Umbilical cord (tissue), 2 donors: ENCODE data around the gene FOXM1. TPM values are rescaled to one million over a fixed set of nuclear protein-coding genes. Genes with fewer than 3 reads are reported as not detected.

ENCODE experiments used
- DNase-seq: peaks from one replicate; pipeline ENCODE4 v3.0.0-alpha.2; 2015; ENCODE audit warnings: low spot score
- total RNA-seq: library from RNA; depleted of rRNA; stranded (reverse); fragments of >200 nt; gene quantifications from one replicate; pipeline ENCODE4 v1.2.3, GENCODE V29; 2014; ENCODE audit warnings: low replicate concordance; ENCODE audit not compliant: insufficient read depth

The FOXM1 gene
- total RNA-seq: 7.5 TPM

GRCh38 chr12:2877047-2877952 lies at the start of gene FOXM1, which contains the start of gene RHNO1:
TSS of gene FOXM1 (minus strand) at chr12:2877174. CDS start at chr12:2874478, 2,696 bp downstream.
TSS of gene RHNO1 (plus strand) at chr12:2877223. CDS start at chr12:2885367, 8,144 bp downstream.
- peak; percentile 91 for DNase-seq

DNA sequence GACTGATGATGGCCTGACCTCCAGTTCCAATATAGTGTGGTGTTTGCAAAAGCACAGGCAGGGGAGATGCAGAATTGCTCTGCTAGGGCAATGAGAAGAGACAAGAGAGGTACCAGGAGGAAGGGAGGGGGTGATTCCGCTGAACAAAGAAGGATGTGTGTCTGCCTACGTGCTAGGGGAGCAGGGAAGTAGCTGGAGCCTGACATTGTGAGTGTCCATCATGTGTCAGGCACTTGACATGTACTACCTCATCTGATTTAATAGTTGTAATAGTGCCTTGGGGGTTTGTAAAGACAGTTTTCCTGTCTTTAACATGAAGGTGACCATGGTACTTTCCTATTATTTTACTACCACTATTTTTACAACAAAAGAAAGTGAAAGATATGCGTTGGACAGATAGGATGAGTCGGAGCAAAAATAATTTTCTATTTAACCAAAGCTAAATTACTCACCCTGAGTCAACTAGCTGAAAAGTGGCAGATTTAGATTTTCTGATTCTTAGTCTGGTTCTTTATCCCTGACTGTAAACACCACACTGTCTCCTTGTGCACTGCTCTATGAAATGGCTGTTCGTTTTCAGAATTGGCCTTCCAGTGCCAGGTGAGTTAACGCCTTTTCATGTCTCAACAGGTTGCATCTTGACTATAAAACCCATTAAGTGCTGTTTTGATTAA lies 48.5 kb upstream of the FOXM1 start:
- no peak for DNase-seq

- DNase-seq: no peak
These were observed 47.0 kb upstream of the FOXM1 start for GRCh38 chr12:2924019-2924418.

DNA sequence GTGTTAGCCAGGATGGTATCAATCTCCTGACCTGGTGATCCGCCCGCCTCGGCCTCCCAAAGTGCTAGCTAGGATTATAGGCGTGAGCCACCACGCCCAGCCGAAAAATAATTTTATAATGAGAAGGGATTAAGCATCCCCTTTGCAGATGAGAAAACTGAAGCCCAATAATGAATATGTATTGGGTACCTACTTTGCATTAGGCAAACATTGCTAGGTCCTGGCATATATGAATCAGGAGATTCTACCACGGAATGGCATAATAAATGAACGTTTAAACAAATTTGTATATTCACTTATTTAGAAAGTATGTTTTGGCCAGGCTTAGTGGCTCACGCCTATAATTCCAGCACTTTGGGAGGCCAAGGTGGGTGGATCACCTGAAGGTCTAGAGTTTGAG lies 46.1 kb upstream of the FOXM1 start:
- DNase-seq: no peak

DNA sequence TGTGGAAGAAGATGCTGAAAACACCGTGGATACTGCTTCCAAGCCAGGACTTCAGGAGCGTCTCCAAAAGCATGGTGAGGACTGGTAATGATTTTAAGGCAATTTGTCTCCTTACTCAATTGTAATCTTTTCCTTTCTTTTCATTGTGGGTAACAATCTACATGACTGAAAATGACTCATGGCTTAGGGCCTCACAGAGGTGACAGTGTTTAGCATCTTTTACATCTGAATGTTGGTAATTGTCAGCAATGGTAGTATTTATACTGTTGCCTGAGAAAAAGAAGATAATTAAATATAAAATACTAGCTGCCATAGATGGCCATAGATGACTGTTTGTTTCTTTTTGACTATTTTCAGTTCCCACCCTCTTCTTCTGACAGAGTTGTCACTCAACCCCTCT lies 45.4 kb upstream of the FOXM1 start:
- no peak for DNase-seq

DNA sequence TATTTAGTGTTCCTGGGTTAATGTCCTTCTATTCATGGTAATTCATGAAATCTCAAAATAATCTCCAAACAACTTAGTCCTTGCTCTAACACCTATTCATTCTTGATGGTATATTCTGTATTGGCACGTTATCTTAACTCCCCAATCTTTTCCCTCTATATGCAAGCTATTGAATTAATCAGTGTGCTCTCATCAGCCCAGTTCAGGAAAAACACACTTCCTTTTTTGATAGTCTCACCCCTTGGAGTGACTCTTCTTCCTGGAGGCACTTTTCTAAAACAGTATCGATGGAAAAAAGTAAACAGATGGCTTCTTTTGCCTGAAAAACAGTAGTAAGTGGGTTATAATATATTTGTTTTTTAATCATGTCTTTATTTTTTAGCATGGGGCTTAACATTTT lies 42.3 kb upstream of the FOXM1 start:
- no peak for DNase-seq

- no peak for DNase-seq
These were observed 35.2 kb upstream of the FOXM1 start for GRCh38 chr12:2912216-2912575.

DNA sequence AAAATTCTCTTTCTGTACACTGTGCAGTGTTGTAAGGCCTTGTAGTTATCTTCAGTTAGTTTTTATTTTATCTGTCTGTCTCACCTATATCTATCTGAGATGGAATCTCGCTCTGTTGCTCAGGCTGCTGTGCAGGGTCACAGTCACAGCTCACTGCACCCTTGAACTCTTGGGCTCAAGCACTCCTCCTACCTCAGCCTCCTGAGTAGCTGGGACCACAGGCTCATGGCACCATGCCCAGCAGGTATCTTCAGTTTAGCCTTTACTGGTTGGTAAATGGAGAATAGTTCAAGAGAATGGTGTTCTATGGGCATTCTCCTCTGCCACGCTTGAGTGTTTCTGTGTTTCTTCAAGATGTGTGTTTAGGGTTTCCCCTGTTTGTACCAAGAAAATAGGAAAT lies 27.3 kb upstream of the FOXM1 start:
- DNase-seq: no peak

DNA sequence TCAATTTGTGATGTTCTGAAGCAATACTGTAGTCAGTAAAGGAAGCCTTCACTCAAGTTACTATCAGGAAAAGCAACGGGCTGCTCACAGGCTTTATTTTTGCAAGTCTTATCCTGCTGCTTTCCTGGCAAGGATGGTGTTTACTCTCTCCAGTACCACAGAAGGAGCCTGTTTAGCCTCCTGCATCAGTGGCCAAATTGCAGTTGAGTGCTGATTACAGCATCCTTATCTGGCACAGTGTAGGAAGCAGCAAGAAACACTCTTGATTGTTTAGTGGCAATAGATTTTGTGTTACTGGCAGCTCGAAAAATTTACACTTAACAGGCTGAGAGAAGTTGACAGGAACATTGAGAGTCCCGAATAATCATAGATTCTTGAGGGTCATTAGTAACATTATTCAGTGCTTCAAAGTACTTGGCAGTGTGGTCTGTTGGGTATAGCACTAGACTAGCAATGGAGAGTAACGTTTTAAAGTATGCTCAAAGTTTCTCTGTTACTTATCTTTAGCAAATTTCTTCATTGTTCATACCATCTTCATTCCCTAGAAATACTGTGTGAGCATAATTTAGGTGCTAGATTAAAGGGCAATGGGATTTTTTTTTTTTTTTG lies 25.4 kb upstream of the FOXM1 start:
- DNase-seq: peak; percentile 41

GRCh38 chr12:2900642-2901041 lies 23.7 kb upstream of the FOXM1 start:
- no peak for DNase-seq

GRCh38 chr12:2897418-2897817 lies 20.4 kb upstream of the FOXM1 start:
- DNase-seq: no peak

DNA sequence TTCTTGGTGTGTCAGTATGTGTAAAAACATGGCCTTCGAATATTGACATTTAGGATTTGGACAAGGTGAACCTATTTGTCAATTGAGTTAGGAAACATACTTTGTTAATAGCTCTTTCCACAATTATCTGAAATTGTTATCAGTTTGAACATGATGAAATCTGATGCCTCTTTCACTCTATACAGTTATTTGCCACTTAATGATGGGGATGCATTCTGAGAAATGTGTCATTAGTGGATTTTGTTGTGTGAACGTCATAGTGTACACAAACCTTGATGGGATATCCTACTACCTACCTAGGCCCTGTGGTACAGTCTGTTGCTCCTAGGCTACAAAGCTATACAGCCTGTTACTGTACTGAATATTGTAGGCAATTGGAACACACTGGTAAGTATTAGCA lies 18.5 kb upstream of the FOXM1 start:
- no peak for DNase-seq

- no peak for DNase-seq
These were observed 18.1 kb upstream of the FOXM1 start for GRCh38 chr12:2895051-2895451.

DNA sequence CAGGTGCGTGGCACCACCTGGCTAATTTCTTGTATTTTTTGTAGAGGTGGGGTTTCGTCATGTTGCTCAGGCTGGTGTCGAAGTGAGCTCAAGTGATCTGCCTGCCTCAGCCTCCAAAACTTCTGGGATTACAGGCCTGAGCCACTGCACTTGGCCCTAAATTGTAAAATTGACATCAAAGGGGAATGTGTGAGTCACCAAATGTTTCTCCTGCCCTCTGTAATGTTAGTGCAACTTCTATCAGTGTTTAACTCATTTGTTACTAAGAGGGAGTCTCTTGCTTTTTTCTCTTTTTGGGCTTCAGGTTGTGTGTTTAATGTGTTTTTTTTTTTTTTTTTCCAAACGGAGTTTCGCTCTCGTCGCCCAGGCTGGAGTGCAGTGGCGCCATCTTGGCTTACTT lies 16.0 kb upstream of the FOXM1 start:
- peak; percentile 84 for DNase-seq

GRCh38 chr12:2892246-2892645 lies 15.3 kb upstream of the FOXM1 start:
- peak; percentile 11 for DNase-seq

DNA sequence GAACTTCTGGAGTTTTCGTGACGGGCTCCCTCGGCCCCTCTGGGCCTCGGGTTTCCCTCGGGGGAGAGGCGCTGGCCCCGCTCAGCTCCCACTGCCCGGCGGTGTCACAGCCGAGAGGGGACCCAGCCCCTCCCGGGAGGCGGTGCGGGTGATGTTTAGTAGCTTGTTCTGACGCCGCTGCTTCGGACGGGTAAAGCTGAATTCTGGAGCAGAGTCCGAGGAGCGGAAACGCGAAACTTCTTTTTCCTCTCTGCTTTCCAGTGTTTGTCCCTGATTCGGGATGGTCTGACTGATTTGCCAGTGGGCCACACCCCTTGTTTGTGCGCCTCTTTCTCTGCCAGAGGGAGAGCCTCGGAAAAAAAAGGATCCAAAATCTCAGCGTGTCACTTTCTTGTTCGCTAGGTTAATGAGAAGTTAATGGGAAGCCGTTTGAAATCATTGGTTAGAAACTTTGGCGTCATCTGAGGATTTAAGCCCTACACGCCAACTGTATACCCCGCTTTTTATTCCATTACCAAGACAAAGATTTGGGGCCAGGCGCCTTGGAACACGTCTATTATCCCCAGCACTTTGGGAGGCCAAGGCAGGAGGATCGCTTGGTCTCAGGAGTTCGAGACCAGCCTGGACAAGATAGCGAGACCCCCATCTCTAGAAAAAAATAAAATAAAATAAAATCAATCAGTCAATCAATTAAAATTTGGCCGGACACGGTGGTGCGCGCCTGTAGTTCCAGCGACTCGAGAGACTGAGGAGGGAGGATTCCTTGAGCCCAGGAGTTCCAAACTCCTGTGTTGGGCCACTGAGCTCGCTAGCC lies 14.5 kb upstream of the FOXM1 start:
- peak; percentile 84 for DNase-seq

GRCh38 chr12:2890388-2891239 lies 13.6 kb upstream of the FOXM1 start, which contains the start of gene TULP3:
TSS of gene TULP3 (plus strand) at chr12:2890891. CDS start at chr12:2890948, 57 bp downstream.
- peak; percentile 99 for DNase-seq

DNA sequence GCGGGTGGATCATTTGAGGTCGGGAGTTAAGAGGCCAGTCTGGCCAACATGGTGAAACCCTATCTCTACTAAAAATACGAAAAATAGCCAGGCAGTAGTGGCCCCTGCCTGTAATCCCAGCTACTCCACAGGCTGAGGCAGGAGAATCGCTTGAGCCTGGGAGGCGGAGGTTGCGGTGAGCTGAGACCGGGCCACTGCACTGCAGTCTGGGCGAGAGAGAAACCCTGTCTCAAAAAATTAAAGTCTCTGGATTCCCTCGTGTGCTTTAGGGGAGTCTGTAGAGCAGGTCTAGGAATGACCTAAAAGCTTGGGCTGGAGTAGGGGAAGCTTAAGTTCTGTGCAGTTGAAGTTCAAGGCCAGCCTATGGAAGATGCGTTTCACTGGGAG lies 13.0 kb upstream of the FOXM1 start:
- no peak for DNase-seq

- DNase-seq: no peak
These were observed 9.9 kb upstream of the FOXM1 start for GRCh38 chr12:2886768-2887450.

GRCh38 chr12:2884810-2885209 lies 7.8 kb upstream of the FOXM1 start:
- no peak for DNase-seq
